Ovary (tissue), 9 donors: ENCODE data around the gene SEMA5B. TPM values are rescaled to one million over a fixed set of nuclear protein-coding genes. Genes with fewer than 3 reads are reported as not detected.

Source experiments
- DNase-seq, 5 donors: peaks; one replicate each; pipeline ENCODE4 v3.0.0-alpha.2; 2019 to 2020
- H3K27ac ChIP-seq, 2 donors: fragments of 200-600 bp; one replicate each; pipeline versions ENCODE4 v1.5.1 to v1.8.0; 2019 to 2022
- H3K27me3 ChIP-seq: fragments of 200-600 bp; one replicate; pipeline ENCODE4 v1.8.0; 2022
- H3K36me3 ChIP-seq: fragments of 200-600 bp; sonication (generic); one replicate; pipeline ENCODE4 v1.5.1; 2019
- H3K4me1 ChIP-seq: one replicate; pipeline ENCODE4 v1.8.1; 2013; ENCODE audit warnings: mild to moderate bottlenecking, moderate library complexity; ENCODE audit not compliant: insufficient read depth
- H3K4me3 ChIP-seq: fragments of 200-600 bp; sonication (generic); one replicate; pipeline ENCODE4 v1.5.1; 2017
- H3K9me3 ChIP-seq, 2 donors: fragments of 200-600 bp in 1 of 2; sonication (generic) in 1 of 2; one replicate each; pipeline versions ENCODE4 v1.5.1 to v1.8.1; 2013 to 2019; ENCODE audit warnings: mild to moderate bottlenecking in 1 of 2, moderate library complexity in 1 of 2
- EP300 ChIP-seq: sonication (generic); formaldehyde crosslinking; IDR thresholded peaks from one replicate; pipeline ENCODE4 v1.6.1; 2017; ENCODE audit warnings: antibody characterized with exemption
- POLR2A ChIP-seq: fragments of 450-650 bp; IDR thresholded peaks from one replicate; pipeline ENCODE4 v1.6.1; 2017; ENCODE audit warnings: antibody characterized with exemption, mild to moderate bottlenecking, moderate library complexity
- WGBS, 3 donors: extraction: QIAGEN DNeasy Blood & Tissue Kit in 1 of 3; methylation state at CpG; one replicate each; pipeline versions ENCODE4 v1.1.5 to v1.1.7; 2013 to 2017; 5-methylcytosine and 5-hydroxymethylcytosine counted together
- intact Hi-C, 4 donors: fragments of 100-400 bp; cut with DNase I; formaldehyde crosslinking; loops; one replicate each; pipeline versions ENCODE4 v1.11.0 to v1.15.1; 2022 to 2023
- polyA plus RNA-seq, 2 donors: library from polyadenylated mRNA; stranded (reverse); fragments of 200-250 nt in 1 of 2; fragments of 350-450 nt in 1 of 2; fragmentation: Illumina TruSeq in 1 of 2; extraction: RNeasy Lipid Tissue Mini Kit (QIAGEN cat#74804) in 1 of 2; gene quantifications; one replicate each; pipeline ENCODE4 v1.2.3, GENCODE V29; 2013 to 2014
- total RNA-seq, 7 donors: library from RNA; depleted of rRNA in 2 of 7; stranded (reverse); fragments of >200 nt in 2 of 7; fragmentation: NEBNext Ultra II Directional in 3 of 7; extraction: Animal tissue kit (Norgen Biotek cat#: 25700) in 3 of 7; gene quantifications; one replicate each; pipeline versions ENCODE4 v1.1.0 to v1.2.4, GENCODE V29; 2016 to 2023
- TF ChIP-seq, protein P1 (sequence below), 3 donors: fragments of 450-650 bp in 2 of 3; fragments of 200-600 bp in 1 of 3; IDR thresholded peaks; one replicate each; pipeline versions ENCODE4 v1.5.1 to v1.8.0; 2016 to 2022; ENCODE audit warnings: antibody characterized with exemption in 3 of 3, mild to moderate bottlenecking in 1 of 3
- donor health status: DM: no; HTN: no; CAD: no; lungs with moderate emphysema.
- donor health status: DM: no; HTN: no; CAD: no.
- donor health status: Bipolar disorder and iron deficiency.
- donor health status: DM: yes; HTN: yes; CAD: no.
- donor health status: DM: no; HTN: no; CAD: no.
- donor health status: DM: yes; HTN: yes; CAD: no.

Gene SEMA5B
- total and polyA plus RNA-seq, 9 donors: 0.22 to 3.1 (median 1.3) TPM

DNA sequence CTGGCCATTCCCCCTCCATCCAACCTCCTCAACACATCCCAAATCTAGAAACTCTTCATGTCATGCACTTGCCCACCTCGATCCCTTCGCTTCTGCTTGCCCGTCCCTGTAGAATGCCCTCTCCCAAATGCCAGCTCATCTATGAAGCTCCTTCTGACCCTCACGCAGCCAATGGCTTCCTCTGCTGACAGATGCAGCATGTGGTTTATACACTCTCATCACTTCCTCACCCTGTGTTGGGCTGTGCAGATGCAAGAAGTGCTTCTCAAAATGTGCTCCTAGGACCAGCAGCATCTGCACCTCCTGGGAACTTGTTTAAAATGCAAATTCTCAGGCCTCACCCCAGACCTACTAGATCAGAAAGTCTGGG, 51.7 kb downstream of the SEMA5B start:
- H3K27me3 ChIP-seq: no peaks in the 10 kb centered on the region
- peak overlapping the region in 1 of 2 donors; percentile 76 for H3K27ac ChIP-seq
- intact Hi-C loops: no loop called here
- no peaks in the 10 kb centered on the region for H3K9me3 ChIP-seq
- DNase-seq: no peak
- peaks cover 10% of the 10 kb centered on the region for H3K4me1 ChIP-seq
- H3K4me3 ChIP-seq: no peak overlapping the region
- H3K36me3 ChIP-seq: no peaks in the 10 kb centered on the region
- TF ChIP-seq, protein P1, sequence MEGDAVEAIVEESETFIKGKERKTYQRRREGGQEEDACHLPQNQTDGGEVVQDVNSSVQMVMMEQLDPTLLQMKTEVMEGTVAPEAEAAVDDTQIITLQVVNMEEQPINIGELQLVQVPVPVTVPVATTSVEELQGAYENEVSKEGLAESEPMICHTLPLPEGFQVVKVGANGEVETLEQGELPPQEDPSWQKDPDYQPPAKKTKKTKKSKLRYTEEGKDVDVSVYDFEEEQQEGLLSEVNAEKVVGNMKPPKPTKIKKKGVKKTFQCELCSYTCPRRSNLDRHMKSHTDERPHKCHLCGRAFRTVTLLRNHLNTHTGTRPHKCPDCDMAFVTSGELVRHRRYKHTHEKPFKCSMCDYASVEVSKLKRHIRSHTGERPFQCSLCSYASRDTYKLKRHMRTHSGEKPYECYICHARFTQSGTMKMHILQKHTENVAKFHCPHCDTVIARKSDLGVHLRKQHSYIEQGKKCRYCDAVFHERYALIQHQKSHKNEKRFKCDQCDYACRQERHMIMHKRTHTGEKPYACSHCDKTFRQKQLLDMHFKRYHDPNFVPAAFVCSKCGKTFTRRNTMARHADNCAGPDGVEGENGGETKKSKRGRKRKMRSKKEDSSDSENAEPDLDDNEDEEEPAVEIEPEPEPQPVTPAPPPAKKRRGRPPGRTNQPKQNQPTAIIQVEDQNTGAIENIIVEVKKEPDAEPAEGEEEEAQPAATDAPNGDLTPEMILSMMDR (IDR thresholded peaks at IDR 0.05): no peak
- 72 to 88% (median 83%) methylated on average over 4 of the region's 4 CpGs for WGBS, 3 donors

DNA sequence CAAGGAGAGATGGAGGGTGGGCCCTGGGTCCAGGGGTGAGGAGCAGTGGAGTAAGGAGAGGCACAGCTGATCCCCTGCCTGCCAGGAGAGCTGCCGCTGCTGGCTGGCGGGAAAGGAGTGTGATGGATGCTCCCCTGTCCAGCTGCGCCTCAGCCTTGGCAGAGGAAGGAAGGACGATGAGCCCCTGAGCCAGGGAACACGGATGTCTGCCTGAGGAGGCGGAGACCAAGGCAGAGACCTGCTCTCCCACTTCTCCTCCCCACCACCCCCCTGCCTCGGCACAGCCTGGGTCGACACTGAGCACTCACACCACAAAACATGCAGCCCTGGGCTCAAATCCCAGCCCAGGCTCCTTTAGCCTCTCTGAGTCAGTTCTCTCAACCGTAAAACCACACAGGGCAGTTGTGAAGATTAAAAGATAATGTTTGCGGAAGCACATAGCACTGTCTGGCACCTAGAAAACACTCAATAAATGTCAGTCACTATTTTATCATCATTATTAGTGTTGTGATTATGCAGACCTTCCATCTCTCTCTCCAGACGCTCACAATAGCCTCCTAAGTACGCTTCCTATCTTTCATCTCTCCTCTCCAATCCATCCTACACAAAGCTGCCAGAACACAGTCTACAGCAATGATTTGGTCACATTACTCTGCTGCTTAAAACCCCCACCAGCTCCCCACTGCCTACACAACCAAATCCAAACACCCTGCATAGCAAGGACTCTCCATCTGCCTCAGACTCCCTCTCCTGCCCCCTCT, 52.2 kb downstream of the SEMA5B start:
- TF ChIP-seq POLR2A: no peak
- Histone ChIP-seq H3K4me1 (peaks cover 10% of the 10 kb centered on the region), H3K27ac (peak overlapping the region; percentile 6 to 76), H3K9me3 (no peaks in the 10 kb centered on the region), H3K4me3 (no peak overlapping the region), H3K36me3 (no peaks in the 10 kb centered on the region), H3K27me3 (no peaks in the 10 kb centered on the region)
- peak; percentile 54 to 77 (median 68) for DNase-seq
- intact Hi-C loops: no loop called here
- 11 to 17% (median 13%) methylated on average over 12 of the region's 12 CpGs for WGBS, 3 donors

DNA sequence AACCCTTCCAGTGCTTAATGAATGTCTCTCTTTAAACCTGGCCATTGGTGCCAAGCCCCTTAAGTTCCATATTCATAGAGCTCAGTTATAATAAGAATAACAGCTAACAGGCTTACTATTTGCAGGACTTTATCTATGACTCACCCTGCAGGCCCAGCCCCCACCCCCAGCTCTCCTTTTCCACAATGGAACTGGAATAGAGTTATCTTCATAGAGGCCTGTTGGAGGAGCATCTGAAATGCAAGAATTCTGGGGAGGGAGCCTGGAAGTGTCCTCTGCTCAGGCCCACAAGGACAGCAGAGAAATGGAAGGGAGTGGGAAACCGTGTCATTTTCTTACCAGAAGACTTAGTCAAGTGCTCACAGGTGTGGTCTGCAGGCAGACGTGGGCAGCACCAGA, 52.8 kb downstream of the SEMA5B start:
- Histone ChIP-seq H3K4me3 (no peak overlapping the region), H3K27me3 (no peaks in the 10 kb centered on the region), H3K9me3 (no peaks in the 10 kb centered on the region), H3K27ac (peak overlapping the region; percentile 18 to 76), H3K36me3 (no peaks in the 10 kb centered on the region), H3K4me1 (peaks cover 13% of the 10 kb centered on the region)
- intact Hi-C loops: no loop called here
- TF ChIP-seq EP300 (no peak), POLR2A (no peak)
- TF ChIP-seq, protein P1 (IDR thresholded peaks at IDR 0.05): no peak
- 9 to 16% (median 12%) methylated on average over 2 of the region's 2 CpGs for WGBS, 3 donors
- DNase-seq: peak; percentile 41 to 78 (median 66)

DNA sequence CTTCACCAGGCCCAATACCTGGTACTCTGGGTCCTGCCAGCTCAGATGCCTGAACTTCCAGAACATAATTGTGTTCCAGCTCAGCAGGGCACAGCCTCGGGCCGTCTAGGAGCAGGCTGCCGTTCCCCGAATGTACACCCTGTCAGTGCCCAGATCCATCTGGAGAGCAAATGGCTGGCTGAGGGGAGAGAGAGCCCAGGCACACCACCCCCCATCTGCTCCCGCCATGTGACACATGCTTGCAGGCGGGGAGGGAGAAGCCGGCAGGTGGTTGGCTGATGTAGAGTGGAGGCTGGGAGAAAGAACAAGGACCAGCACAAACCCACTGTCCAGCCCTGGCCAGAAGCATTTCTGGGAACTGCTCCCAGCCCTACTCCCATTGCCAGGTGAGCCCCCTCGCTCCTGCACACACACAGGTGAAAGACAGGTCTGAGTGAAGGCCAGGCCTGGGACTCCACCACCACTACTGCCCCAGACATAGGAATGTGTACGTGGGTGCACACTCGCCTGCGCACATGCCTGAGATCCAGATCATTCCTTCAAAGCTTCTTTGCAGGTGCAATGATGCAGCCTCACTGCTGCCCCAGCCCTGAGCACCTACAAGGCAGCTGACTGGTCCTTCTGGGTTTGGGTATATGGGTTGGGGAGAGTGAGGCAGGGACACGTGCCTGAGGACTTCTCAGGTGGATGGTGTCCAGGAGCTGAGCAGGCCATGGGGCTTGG, 53.5 kb downstream of the SEMA5B start:
- Histone ChIP-seq H3K4me3 (no peak overlapping the region), H3K27me3 (no peaks in the 10 kb centered on the region), H3K4me1 (peaks cover 13% of the 10 kb centered on the region), H3K36me3 (no peaks in the 10 kb centered on the region), H3K9me3 (no peaks in the 10 kb centered on the region), H3K27ac (peak overlapping the region; percentile 18 to 76)
- intact Hi-C loops: no loop called here
- no peak for TF ChIP-seq POLR2A
- no peak for TF ChIP-seq EP300
- TF ChIP-seq, protein P1 (IDR thresholded peaks at IDR 0.05): no peak
- 83 to 86% (median 85%) methylated on average over 12 of the region's 12 CpGs for WGBS, 3 donors
- no peak for DNase-seq

- intact Hi-C loops: no loop called here
- Histone ChIP-seq H3K36me3 (no peaks in the 10 kb centered on the region), H3K4me1 (peaks cover 13% of the 10 kb centered on the region), H3K27ac (no peak overlapping the region), H3K4me3 (no peak overlapping the region), H3K27me3 (no peaks in the 10 kb centered on the region), H3K9me3 (no peaks in the 10 kb centered on the region)
- DNase-seq: no peak
- TF ChIP-seq, protein P1 (IDR thresholded peaks at IDR 0.05): no peak
- TF ChIP-seq EP300: no peak
- TF ChIP-seq POLR2A: no peak
- WGBS, 3 donors: 95 to 100% (median 96%) methylated on average over 1 of the region's 1 CpG
Measured at GRCh38 chr3:122972141-122972540, 55.4 kb downstream of the SEMA5B start.
